ENCODE measurements around the gene ATP2B2. TPM values are rescaled to one million over a fixed set of nuclear protein-coding genes. Genes with fewer than 3 reads are reported as not detected.

Gene ATP2B2
- polyA plus RNA-seq, 1 experiment, result not detected

DNA sequence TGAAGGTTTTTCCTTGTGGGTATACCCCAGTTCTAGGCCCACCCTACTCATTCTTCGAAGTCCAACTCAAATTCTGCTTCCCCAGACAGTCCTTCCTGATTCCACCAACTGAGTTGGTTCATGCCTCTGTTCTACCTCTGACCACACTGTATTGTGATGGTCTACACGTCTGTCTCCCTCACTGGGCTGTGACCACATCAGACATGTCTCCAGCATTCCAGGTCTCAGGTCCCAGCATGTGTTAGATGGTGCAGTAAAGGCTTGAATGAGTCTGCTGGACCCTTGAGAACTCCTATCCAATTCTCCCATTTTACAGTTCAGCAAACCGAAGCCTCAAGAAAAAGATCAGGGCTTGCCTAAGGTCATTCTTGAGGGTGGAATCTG is 2.8 kb upstream of the ATP2B2 start:
- Histone ChIP-seq H3K27me3 (ENCODE audit: control insufficient read depth, insufficient read depth, low read length) (peaks cover 21% of the 10 kb centered on the region), H3K36me3 (ENCODE audit: control insufficient read depth, insufficient read depth, low read length) (no peaks in the 10 kb centered on the region), H3K4me3 (ENCODE audit: low read depth, low read length) (no peak overlapping the region)
- ChIA-PET POLR2A (no interaction called here), CTCF (no interaction called here)
- TF ChIP-seq, protein P1, sequence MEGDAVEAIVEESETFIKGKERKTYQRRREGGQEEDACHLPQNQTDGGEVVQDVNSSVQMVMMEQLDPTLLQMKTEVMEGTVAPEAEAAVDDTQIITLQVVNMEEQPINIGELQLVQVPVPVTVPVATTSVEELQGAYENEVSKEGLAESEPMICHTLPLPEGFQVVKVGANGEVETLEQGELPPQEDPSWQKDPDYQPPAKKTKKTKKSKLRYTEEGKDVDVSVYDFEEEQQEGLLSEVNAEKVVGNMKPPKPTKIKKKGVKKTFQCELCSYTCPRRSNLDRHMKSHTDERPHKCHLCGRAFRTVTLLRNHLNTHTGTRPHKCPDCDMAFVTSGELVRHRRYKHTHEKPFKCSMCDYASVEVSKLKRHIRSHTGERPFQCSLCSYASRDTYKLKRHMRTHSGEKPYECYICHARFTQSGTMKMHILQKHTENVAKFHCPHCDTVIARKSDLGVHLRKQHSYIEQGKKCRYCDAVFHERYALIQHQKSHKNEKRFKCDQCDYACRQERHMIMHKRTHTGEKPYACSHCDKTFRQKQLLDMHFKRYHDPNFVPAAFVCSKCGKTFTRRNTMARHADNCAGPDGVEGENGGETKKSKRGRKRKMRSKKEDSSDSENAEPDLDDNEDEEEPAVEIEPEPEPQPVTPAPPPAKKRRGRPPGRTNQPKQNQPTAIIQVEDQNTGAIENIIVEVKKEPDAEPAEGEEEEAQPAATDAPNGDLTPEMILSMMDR (IDR thresholded peaks at IDR 0.05; ENCODE audit: insufficient read depth, low read depth, low read length), result no peak
- no peak for DNase-seq (ENCODE audit: low read depth)

DNA sequence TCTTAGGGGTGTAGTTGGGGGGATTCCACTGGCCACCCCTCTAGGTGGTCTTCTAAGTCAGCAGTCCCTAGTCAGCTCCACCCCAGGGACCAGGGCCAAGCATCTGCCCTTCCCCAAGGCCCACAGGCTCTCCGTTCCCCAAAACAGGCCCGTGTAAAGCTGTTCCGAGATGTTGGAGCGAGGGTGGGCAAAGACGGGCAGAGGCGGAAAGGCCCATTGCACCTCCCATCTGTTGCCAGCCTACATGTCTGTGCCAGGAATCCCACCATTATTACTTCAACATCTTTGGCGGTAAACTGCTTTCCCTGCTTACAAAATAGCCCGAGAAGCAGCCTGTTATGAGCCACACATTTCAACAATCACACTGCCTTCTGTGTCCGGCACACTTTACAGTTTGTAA is 1.9 kb upstream of the ATP2B2 start:
- TF ChIP-seq, protein P1 (IDR thresholded peaks at IDR 0.05; ENCODE audit: insufficient read depth, low read depth, low read length), result no peak
- POLR2A ChIA-PET, result no interaction called here
- no peaks in the 10 kb centered on the region for H3K36me3 ChIP-seq (ENCODE audit: control insufficient read depth, insufficient read depth, low read length)
- H3K4me3 ChIP-seq (ENCODE audit: low read depth, low read length), result no peak overlapping the region
- CTCF ChIA-PET, result no interaction called here
- DNase-seq (ENCODE audit: low read depth), result no peak
- H3K27me3 ChIP-seq (ENCODE audit: control insufficient read depth, insufficient read depth, low read length), result peaks cover 21% of the 10 kb centered on the region

- no peak for DNase-seq (ENCODE audit: low read depth)
- ChIA-PET POLR2A (no interaction called here), CTCF (no interaction called here)
- H3K27me3 ChIP-seq (ENCODE audit: control insufficient read depth, insufficient read depth, low read length), result peaks cover 21% of the 10 kb centered on the region
- no peak overlapping the region for H3K4me3 ChIP-seq (ENCODE audit: low read depth, low read length)
- TF ChIP-seq, protein P1 (IDR thresholded peaks at IDR 0.05; ENCODE audit: insufficient read depth, low read depth, low read length), result no peak
- no peaks in the 10 kb centered on the region for H3K36me3 ChIP-seq (ENCODE audit: control insufficient read depth, insufficient read depth, low read length)
Measured at GRCh38 chr3:10506696-10507095, 1.3 kb upstream of the ATP2B2 start.

DNA sequence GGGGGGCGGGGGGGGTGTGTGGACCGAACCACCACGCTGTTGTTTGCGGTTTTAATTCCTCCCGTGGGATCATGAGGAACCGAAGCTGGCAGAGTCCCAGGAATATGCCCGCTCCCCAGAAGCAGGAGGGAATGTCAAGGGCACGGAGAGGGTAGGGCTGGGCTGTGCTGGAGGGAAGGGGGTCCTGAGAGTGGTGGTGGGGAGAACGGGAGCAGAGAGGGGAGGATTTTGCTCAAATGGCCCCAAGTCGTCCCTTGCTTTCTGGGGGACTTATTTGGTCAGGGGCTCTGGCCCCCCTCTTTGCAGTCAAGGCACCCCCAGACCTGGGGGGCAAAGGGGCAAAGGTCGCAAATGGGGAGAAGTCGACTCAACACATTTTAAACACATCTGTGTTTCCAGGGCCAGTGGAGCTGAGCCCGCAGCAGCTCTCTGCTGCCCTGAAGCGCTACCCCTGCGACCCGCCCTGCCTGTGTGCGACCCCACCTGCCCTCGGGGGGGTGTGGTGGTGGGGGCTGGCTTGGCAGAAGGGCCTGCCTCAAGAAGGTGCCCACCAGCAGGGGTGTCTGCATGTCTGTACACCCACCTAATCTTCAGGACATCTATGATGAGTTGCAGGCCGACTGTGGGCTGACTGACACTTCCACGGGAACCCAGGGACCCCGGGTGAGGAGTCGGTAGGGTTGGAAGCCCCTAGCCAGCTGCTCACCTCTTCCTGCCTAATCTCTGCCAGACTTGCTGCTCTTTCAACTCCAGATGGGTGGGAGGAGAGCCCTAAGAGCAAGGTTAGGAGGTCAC is 602 bp upstream of the ATP2B2 start:
- DNase-seq (ENCODE audit: low read depth), result no peak
- Histone ChIP-seq H3K27me3 (ENCODE audit: control insufficient read depth, insufficient read depth, low read length) (peaks cover 23% of the 10 kb centered on the region), H3K36me3 (ENCODE audit: control insufficient read depth, insufficient read depth, low read length) (no peaks in the 10 kb centered on the region), H3K4me3 (ENCODE audit: low read depth, low read length) (no peak overlapping the region)
- ChIA-PET POLR2A (no interaction called here), CTCF (no interaction called here)
- TF ChIP-seq, protein P1 (IDR thresholded peaks at IDR 0.05; ENCODE audit: insufficient read depth, low read depth, low read length), result no peak

DNA sequence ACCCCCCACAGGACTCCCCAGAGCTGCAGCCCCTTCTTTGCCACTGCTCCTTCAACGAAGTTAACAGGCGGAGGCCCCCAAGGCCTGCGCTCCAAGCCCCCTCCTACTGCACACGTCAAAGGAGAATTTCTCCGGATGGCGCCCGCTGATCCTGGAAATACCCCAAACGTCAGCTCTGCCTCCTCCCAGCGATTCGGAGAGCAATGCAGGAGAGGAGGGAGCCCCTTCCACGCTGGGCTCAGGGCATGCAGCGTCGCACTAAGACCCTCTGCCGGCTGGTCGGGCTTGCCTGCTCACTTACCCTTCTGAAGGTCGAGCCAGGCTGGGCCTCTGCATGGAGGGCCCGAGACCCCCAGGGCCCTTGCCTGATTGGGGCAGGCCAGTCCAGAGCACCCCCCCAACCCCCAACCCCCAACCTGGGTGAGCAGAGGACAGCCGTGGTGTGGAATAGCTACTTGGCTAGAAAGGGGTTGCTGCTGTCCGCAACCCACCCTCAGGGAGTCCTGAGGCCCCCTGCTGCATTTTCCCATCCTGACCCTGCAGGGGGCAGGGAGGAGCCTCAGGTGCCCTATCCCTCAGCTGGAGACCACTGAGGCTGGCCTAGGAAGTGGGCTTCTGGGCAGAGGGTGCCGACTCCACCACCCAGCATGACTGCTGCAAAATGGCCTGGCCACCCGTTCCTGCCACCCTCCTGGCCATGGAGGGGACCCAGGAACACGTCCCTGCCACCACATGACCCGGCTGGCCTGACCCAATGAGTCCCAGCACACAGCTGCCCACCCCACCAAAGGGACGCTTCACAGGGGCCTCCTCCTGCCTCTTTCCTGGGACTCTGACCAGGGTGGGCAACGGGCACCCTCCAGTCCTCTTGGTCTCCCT is 976 bp downstream of the ATP2B2 start:
- peaks cover 23% of the 10 kb centered on the region for H3K27me3 ChIP-seq (ENCODE audit: control insufficient read depth, insufficient read depth, low read length)
- H3K36me3 ChIP-seq (ENCODE audit: control insufficient read depth, insufficient read depth, low read length), result no peaks in the 10 kb centered on the region
- ChIA-PET POLR2A (no interaction called here), CTCF (no interaction called here)
- DNase-seq (ENCODE audit: low read depth), result no peak
- no peak overlapping the region for H3K4me3 ChIP-seq (ENCODE audit: low read depth, low read length)
- TF ChIP-seq, protein P1 (IDR thresholded peaks at IDR 0.05; ENCODE audit: insufficient read depth, low read depth, low read length), result no peak

All from BJ (cell line).